ENCODE measurements around the gene PML. TPM values are rescaled to one million over a fixed set of nuclear protein-coding genes. Genes with fewer than 3 reads are reported as not detected.

The PML gene
- total RNA-seq, 1 donor from 2014 or later, result 102 TPM

Other genes starting within 250 kb of the PML start
- 8.1 TPM for gene INSYN1, start 241.4 kb upstream of the PML start, total RNA-seq
- not detected for gene TBC1D21, start 121.2 kb upstream of the PML start, total RNA-seq
- gene LOXL1, start 68.3 kb upstream of the PML start, total RNA-seq, result 30.9 TPM
- 15.0 TPM for gene STOML1, start 2.4 kb upstream of the PML start, total RNA-seq
- gene GOLGA6A, start 87.8 kb downstream of the PML start, total RNA-seq, result not detected
- gene ISLR2, start 135.9 kb downstream of the PML start, total RNA-seq, result 0.21 TPM
- gene ISLR, start 179.0 kb downstream of the PML start, total RNA-seq, result 37.4 TPM
- gene STRA6, start 208.1 kb downstream of the PML start, total RNA-seq, result 50.9 TPM
- 10.2 TPM for gene CCDC33, start 241.6 kb downstream of the PML start, total RNA-seq